ENCODE data around the gene SYT7.

Gene SYT7

DNA sequence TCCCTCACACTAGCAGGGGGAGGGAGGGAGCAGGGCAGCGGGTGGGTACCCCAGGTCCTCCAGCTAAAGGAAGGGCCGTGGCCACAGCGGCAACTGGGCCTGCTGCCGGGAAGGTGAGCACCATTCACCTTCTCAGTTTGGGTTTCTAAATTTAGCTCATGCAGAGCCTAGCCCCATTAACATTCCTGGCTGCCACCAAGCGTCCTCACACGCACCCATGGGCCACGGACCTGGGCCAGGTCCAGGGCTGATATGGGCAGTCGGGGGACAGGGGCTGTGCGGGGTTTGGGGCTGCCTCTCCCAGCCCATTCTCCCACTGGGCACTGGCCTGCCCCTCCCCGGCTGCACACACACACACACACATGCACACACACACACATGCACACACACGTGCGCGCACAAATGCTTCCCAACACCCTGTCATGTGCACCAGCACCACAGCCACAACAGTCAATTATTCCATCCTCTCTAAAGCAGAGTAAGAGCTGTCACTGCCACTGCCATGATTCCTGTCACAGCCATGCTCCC, 28.7 kb downstream of the SYT7 start:
- DNase-seq = no peak

DNA sequence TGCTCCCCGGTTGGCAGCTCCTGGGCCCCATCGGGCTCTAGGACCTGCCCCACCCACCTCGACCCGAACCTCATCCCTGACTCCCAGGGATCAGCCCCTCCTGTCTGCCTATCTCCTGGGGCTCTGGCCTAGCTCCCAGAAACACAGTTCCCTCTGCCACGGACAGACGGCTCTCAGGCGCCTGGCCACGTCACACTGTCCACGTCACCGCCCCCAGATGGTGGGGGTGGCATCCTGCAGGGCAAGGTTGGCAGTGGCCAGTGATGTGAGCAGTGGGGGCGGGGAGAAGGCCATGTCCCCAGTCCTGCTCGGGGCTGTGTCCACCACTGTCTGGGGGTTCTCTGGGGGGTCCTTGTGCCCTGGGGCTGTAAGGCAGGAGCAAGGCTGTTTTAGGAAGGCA, 29.2 kb downstream of the SYT7 start:
- no peak for DNase-seq

DNA sequence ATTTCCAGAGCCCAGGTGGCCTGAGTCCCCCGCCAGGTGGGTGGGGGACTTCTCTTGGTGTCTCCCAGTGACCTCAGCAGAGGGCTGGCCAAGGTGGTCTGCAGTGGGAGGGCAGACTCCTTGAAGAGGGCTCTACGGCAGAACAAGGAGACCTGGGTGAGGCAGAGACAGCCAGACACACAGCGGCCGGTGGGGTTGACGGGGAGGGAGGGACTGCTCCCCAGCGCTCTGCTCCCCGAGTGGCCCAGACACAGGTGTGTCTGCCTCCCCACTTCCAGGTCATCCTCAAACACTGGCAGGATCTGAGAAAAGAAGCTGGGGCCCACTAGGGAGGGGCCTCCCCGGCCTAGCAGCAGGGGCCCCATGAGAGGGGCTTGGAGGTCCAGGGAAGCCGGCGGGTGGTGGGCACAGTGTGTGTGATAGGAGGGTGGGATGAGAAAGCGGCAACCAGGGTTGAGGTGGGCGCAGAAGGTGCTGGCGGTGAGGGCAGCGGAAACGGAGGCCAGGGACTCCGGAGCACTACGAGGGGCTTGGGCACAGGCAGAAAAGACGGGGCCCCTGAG, 30.1 kb downstream of the SYT7 start:
- no peak for DNase-seq

DNA sequence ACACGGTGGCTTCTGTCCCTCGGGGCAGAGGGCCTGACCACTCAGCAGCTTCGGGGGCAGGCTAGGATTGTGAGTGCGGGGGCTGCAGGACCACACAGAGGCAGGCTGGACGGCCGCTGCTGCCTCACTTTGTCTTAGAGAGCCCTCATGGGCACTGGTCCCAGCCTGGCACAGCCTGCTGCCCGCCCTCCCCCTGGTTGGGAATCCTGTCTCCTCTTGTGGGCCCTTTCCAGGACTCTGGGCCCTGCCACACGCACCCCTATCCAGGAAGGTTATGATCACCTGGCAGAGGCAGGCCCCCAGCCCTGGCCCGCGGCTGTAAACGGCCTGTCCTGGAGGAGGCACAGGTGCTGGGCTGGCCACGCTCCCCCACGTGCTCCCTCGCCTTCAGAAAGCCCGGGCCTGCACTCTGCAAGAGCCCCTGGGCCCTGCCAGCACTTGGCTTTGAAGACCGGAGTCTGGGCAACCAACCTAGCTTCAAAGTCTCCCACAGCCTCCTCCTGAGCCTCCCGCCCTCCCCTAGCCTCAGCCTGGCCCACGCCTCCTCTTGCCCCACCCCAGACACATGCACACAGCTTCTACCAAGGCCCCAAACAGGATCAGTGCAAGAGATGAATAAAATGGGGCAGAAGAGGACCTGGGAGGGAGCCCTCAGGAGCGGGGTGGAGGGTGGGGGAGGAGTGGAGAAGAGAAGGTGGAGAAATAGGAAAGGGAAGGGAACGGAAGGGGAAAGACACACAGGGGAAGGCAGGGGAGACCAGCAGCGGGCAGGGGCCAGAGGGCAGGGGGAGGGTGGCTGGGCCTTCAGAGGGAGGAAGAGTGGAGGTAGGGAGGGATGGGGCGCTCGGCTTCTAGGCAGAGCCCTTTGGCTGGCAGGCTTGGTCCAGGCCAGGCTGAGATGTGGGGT, 31.0 kb downstream of the SYT7 start:
- DNase-seq = no peak

DNA sequence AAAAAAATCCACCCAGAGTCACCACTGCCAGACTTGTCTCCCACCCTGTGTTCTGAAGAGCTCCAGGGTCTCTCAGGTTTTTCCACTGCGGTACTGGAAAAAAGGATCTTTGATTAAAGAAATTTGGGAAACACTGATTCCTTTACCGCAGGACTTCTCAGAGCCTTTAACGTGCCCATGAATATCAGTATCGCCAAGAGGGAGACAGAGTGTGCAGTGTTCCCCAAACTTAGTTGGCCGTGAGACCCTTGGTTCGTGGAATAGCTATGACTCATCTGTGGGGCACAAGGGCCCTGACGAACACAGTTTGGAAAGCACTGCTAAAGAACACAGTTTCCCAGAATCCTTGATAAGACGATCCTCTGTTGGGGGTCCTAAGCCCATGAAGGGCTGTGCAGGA, 31.7 kb downstream of the SYT7 start:
- no peak for DNase-seq

DNA sequence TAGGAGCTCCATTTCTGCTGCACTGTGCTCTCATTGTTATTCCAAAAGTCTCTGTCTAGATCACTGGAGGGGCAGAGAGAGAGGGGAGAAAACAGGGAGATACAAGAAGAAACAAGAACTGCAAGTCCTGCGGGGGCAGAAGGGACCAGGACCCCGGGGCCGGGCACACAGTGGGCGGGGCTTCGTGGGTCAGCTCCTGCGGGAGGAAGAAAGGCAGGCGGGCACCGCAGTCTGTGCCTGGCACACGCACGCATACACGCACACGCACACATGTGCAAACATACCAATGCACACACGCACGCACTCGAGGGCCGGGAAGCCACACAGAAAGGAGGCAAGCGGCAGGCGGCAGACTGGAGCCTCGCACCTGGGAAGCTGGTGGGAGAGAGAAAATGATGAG, 33.6 kb downstream of the SYT7 start:
- no peak for DNase-seq

DNA sequence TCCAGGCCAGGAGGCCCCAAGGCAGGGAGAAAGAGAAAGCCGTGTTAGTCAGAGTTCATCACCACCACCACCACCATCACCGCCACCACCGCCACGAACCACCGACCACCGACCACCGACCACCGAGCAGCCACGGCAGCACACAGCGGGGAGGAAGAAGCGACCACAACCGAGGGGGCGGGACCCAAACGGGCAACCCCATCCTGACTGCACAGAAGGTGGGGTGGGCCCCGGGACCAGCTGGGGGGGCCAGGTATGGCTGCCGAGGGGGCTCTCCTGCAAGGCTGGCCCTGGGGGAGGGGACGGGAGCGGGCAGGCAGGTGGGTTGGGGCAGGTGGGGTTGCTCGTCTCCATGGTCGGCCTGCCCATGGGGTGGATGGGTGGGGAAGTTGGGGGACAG, 34.2 kb downstream of the SYT7 start:
- DNase-seq = no peak

DNA sequence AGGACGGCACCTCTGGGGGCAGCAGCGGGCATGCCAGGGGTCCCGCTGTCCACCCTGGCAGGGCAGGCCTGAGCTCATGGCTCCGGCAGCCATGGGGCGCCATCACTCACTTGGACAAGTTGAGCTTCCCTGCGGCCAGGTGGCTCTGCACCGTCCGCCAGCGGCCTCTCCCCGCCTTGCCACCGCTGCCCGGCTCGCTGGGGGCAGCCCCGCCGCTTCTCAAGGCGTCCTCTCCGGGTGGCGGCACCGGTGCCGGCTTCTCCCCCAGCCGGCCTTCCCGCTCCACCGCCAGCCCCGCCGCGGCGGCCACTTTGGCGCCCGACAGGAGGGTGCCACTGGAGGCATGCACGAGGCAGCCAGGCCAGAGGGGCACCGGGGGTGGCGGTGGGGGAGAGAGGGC, 35.0 kb downstream of the SYT7 start:
- DNase-seq = no peak

DNA sequence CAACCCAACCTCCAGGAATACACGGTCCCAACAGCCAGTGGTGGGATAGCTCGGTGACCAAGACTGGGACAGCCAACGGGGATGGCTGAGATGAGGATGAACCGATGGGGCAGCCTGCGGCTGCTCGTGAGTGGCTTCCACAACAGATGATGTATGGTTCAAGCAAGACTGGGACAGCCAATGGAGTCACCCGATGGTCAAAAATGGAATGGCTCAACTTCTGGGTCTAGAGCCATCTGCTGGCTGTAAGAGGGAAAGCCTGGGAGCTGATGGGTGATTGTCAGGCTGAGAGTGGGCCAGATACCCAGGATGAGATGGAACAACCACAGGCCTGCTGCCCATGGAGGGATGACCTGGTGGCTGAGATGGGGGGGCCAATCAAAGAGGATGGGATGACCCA, 35.5 kb downstream of the SYT7 start:
- DNase-seq = no peak

DNA sequence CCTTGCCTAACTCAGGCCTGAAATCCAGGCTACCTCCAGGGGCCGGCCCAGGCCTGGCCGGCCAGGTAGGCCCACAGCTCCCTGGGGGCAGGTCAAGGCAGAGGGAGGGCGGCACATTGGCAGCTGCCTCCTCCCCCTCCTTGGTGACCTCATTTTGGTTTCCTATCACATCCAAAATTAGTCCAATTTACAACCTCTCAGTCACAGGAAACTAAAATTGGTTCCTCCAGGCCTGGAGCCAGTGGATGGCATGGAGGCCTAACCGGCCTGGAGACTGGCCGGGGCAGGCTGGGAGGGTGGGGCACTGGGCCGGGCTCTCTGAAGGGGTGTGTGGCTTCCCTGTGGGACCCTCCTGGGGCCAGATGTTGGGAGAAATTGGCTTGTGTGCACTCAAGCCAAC, 36.4 kb downstream of the SYT7 start:
- DNase-seq = no peak

DNA sequence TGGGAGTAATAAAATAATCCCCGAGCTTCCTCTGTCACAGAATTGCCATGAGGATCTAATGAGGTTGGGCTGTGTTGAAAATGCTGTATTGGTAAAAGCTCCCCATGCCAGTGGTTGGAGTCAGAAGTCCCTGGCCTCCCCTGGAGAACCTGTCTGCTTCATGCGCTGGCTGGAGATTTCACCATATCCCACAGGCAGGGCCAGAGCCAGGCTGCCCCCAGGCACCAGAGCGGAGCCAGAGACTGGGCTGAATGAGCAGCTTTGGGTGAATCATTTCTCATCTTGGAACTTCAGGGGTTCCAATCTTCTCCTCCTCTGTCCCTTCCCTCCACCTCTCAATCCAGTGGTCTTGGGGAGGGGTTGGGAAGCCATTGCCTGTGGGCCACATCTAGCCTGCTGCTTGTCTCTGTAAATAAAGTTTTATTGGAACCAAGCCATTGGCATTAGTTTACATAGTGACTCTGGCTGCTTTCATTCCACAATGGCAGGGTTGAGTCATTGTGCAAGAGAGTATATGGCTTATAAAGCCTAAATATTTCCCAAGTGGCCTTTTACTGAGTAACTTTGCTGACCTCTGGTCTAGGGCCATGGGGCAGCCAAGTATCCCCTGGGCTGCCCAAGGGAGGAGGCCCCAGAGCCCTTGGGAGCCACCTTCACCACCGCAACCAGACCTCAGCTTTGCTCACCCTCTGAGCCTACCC, 37.1 kb downstream of the SYT7 start:
- peak; percentile 19 for DNase-seq

DNA sequence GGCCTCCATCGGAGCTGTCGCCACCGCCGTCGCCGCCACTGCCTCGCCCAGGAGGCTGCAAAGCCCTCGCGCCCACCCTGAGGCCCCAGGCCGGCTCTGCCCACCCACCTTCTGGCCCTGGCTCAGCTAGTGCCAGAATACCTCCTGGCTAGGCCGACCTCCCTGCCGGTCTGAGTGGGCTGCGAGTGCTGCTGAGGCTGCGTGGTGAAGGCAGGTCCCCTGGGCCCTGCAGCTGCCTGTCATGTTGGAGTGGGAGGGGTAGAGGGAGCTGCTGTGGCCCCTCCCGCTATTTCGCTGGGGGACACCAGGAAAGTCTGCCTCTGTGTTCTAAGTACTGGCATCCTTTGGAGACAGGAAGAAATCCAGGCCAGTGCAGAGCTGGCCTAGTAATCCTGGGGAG, 38.2 kb downstream of the SYT7 start:
- no peak for DNase-seq

DNA sequence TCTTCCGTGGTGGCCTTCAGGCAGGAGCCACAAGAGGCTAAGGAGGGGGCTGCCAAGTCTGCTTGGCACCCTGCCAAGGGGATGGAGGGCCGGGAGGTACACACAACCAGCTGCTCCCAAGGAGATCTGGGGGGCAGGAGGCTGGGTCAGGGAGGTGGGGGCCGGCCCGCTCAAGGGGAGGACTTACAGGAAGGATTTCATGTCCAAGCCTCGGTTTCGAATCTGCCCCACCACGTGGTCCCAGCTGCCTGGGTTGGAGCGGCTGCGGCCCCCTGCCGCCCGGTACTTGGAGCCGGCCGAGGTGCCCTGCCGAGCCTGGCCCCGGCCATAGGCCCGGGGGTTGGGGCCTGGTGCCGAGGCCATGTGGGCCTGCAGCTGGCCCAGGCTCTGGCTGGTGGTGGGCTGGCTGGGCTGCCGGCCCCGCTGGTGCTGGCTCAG, 38.8 kb downstream of the SYT7 start:
- DNase-seq = no peak

DNA sequence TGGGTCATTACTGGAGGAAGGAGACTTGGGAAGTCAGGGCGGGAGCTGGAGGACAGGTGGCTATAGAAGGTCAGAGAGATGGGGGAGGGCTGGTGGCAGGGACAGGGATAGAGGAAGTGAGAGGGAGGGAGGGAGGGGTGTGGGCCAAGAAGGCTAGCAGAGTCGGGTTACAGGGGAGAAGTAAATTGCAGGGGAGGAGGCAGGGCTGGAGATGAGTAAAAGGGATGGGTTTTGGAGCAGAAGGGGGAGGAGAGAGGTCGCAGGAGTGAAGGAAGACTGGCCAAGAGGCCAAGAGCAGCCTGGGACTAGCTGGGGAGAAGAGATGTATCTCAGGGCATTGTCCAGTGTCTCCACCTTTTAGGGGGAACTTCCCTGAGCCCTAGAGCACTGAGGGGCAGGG, 39.3 kb downstream of the SYT7 start:
- DNase-seq = peak; percentile 36

DNA sequence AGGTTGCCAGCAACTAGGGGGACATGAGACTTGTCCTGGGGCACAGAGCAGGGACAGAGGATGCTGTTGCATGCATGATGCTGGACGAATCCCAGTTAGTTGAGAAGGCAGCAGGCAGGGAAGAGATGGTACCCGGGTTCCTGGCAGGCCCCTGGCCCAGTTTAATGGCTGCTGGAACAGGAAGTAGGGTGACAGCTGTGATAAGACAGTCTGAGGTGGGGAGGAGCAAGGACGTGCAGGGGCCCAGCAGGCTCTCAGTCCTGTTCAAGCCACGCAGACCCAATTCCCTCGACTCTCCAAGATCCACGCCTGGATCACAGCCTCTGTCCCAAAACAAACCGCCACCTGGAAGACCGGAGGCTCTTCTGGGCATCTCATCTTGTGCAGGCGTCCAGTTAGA, 40.3 kb downstream of the SYT7 start:
- DNase-seq = no peak

DNA sequence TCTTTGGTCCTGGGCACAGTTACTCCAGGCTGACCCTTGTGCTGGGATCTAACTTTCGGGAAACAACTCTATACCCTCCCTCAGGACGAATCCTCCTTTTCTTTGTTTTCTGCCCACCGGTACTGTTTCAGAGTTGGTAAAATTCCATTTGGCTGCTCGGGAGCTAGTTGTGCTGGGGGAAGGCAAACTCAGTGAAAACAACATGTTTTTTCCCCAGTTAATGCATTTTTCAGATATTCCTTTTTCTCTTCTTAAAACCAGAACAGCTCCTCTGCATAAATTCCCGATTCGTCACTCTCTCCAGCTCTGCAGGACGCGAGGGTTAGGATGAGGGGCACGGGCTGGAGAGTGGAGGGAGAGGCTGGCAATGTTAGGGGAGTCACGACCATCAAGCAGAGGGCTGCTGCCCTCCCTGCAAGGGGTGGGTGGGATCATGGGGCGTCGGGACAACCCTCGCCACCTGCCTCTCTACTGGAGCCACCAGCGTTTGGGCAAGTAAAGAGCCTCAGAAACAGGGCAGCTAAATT, 41.0 kb downstream of the SYT7 start:
- DNase-seq = no peak

DNA sequence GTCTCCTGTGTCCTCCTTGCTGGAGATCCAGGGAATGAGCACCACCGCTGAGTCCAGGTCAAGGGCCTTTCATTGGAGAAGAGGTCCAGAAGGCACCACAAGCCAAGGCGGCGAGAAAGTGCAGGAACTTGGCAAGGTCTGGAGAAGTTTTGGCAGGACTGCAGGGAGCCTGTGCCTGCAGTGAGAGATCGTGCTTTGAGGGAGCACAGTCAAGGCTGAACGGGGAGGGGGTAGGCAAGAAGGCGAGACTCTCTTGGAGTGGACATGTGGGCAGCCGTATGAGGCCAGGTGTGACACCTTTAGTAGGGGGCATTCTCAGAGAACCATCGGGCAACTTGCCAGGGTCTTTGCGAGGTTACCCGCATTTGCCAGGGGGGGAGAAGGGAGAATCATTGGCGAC, 41.9 kb downstream of the SYT7 start:
- no peak for DNase-seq

DNA sequence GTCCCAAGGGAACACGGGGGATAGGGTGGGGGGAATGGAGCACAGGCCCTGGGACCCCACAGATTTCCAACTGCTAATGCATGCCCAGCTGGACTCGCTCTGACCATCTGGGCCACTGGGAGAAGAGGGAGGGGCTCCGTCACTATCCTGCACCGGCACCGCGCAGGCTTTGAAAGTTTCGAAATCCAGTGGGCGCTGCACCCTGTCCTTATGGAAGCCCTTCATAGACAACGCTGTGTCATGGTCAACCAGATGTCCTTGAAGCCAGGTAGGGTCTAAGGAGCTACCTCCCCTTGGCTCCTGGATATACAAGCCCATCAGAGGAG, 42.3 kb downstream of the SYT7 start:
- no peak for DNase-seq

DNA sequence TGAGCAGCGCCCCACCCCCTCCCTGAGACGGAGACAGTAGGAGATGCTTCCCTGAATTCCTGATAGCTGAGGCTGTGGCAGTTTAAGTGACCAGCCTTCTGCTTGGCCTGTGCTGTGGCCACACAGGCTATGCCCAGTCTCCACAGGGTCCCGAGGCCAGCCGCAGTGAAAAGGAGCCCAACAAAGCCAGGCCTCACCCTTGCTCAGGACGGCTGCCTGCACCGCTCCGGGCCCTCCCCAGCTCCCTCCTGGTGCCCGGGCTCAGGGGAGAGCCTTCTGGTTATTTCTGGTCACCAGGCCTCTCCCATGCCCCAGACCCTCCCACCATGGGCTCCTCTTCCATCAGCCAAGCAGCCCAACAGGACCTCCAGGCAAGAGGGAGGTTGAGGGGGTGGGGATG, 43.5 kb downstream of the SYT7 start:
- DNase-seq = no peak

DNA sequence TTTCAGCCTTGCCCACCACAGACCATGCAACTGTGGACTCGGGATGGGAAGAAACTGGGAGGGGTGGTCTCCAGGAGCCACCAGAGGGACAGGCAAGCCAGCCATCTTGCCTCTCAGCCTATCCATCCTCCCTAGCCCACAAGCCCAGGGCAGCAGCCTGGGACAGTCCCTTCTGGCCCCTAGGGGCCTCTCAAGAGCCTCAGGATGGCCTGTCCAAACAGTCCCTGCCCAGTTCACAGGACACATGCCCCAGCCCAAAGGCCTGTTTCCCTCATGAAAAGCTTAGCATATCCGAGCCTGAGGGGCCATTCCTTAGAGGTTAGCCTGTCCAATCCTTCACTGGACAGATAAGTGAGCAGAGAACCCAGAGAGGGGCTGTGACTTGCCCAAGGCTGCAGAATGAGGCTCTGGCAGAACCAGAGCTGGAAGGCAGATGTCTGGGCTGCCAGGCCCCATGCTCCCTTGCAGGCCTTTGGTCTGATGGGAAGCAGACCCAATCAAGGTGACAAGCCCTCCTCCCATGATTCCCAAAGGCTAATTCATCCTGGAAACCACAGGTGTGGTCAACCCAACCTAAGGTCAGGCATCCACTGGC, 44.1 kb downstream of the SYT7 start:
- no peak for DNase-seq

DNA sequence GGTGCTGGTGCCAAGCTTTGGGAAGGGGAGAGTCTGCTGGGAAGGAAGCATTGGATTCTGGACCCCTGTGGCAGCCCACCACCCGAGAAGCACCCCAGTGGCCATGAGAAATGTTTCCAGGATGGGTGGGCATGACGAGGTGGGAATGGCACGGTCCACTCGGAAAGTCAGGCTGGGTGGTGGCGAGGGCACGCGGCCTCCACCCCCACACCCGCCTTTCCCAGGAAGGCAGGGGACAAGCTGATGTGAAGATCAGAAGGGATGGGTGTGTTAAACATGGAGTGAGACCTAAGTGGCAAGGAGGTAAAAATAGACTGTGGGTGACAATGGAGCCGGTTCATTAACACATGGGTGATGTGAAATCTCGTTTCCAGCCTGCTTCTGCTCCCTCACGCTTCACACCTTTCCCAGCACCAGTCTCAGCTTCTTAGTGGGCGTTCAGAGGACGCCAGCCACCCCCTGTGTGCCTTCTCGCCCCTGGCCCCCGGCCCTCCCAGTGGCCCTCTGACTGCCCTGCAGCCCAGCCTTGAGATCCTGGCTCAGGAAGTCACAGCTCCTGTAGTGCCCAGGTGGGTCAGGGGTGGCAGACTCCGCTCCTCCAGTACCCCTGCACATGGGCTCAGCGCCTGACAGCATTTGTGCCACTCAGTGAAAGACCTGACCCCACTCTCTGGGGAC, 44.7 kb downstream of the SYT7 start:
- no peak for DNase-seq

DNA sequence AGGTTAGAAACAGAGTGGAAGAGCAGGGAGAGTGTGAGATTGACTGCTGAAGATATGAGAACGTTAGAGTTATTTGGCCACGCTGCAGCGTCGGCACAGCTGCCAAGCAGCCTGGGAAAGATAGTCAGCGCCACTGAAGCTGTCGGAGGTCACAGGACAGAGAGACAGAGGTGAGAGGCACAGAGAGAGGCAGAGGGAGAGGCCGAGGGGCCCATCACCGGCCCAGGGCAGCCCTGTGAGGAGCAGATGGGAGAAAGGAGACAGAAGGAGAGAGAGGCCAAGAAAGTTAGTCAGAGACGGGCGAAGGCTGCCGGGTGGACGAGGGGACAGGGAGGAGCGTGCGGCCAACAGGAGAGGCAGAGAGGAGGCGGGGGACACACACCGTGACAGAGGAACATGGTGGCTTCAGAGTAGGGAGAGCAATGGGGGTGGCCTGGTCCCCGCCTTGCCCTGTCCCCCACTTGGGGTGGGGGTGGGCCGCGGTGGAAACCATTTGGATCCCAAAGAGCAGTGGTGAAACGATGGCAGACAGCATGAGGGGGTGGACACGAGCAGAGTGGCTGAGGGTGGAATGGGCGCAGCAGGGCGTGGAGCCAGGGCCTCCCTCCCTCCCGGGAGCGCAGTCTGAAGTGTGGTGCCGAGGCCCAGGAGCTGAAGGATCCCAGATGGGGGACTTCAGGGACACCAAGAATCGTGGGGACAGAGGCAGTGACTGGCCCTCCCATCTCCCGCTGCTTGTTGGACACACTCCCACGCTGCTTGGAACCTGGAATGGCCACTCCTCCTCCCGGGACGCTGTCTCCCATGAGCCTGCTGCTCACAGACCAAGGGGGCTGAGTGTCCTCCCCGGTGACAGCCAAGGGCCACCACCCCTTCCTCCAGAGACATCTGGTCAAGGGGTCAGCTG, 45.7 kb downstream of the SYT7 start:
- no peak for DNase-seq

All from NCI-H226 (cell line).